Mesenchymal stem cell (in vitro differentiated cells and primary cell): ENCODE results near the gene OR10AD1.

ENCODE experiments used
- DNase-seq: peaks from one replicate; pipeline ENCODE4 v3.0.0-alpha.2; 2013
- H2AFZ ChIP-seq: one replicate; pipeline ENCODE4 v1.6.1; 2013; ENCODE audit warnings: low read depth, mild to moderate bottlenecking, control low read depth, inconsistent platforms, low read length, moderate library complexity
- H2AK5ac ChIP-seq: 2 replicates; pipeline ENCODE4 v1.6.1; 2013; ENCODE audit warnings: low read length, moderate library complexity, mild to moderate bottlenecking, inconsistent platforms; ENCODE audit not compliant: severe bottlenecking
- H2BK120ac ChIP-seq: one replicate; pipeline ENCODE4 v1.6.1; 2013; ENCODE audit warnings: low read depth, mild to moderate bottlenecking, inconsistent platforms, low read length, moderate library complexity
- H2BK12ac ChIP-seq, 2 experiments: one replicate each; pipeline ENCODE4 v1.6.1; 2013; ENCODE audit warnings: inconsistent platforms in 2 of 2, low read length in 2 of 2, mild to moderate bottlenecking in 2 of 2, moderate library complexity in 2 of 2, control low read depth in 1 of 2
- H2BK15ac ChIP-seq: one replicate; pipeline ENCODE4 v1.6.1; 2013; ENCODE audit warnings: mild to moderate bottlenecking, low read depth, inconsistent platforms; ENCODE audit not compliant: poor library complexity, severe bottlenecking
- H2BK5ac ChIP-seq: 2 replicates; pipeline ENCODE4 v1.6.1; 2013; ENCODE audit warnings: low read depth, mild to moderate bottlenecking, low read length, control low read depth, inconsistent platforms; ENCODE audit not compliant: poor library complexity, severe bottlenecking
- H3K14ac ChIP-seq, 2 experiments: one replicate each; pipeline ENCODE4 v1.6.1; 2013; ENCODE audit warnings: inconsistent platforms in 2 of 2, low read length in 2 of 2, control low read depth in 1 of 2, mild to moderate bottlenecking in 1 of 2, moderate library complexity in 1 of 2
- H3K18ac ChIP-seq, 2 experiments: one replicate each; pipeline ENCODE4 v1.6.1; 2013; ENCODE audit warnings: inconsistent platforms in 2 of 2, low read length in 2 of 2, control low read depth in 1 of 2, low read depth in 1 of 2, mild to moderate bottlenecking in 1 of 2
- H3K23ac ChIP-seq, 2 experiments: one replicate each; pipeline ENCODE4 v1.6.1; 2013; ENCODE audit warnings: inconsistent platforms in 2 of 2, low read length in 2 of 2, mild to moderate bottlenecking in 2 of 2, moderate library complexity in 2 of 2, control low read depth in 1 of 2
- H3K27ac ChIP-seq: 2 replicates; pipeline ENCODE4 v1.5.1; 2013; ENCODE audit warnings: mild to moderate bottlenecking, moderate library complexity, low read length, control low read depth, inconsistent platforms; ENCODE audit not compliant: poor library complexity, severe bottlenecking
- H3K27me3 ChIP-seq, 2 experiments: 2 replicates each; pipeline versions ENCODE4 v1.6.1 to v1.7.0; 2013; ENCODE audit warnings: low read length in 2 of 2, mild to moderate bottlenecking in 2 of 2, moderate library complexity in 2 of 2, control low read depth in 1 of 2, inconsistent platforms in 1 of 2; ENCODE audit not compliant: control insufficient read depth in 1 of 2, insufficient read depth in 1 of 2
- H3K36me3 ChIP-seq, 2 experiments: 2 replicates each; pipeline versions ENCODE4 v1.6.1 to v1.7.0; 2013; ENCODE audit warnings: low read length in 2 of 2, control low read depth in 1 of 2, inconsistent platforms in 1 of 2, low read depth in 1 of 2, mild to moderate bottlenecking in 1 of 2; ENCODE audit not compliant: insufficient read depth in 2 of 2, control insufficient read depth in 1 of 2
- H3K4ac ChIP-seq, 2 experiments: one replicate each; pipeline ENCODE4 v1.6.1; 2013; ENCODE audit warnings: inconsistent platforms in 2 of 2, low read length in 2 of 2, mild to moderate bottlenecking in 2 of 2, moderate library complexity in 2 of 2, control low read depth in 1 of 2, low read depth in 1 of 2
- H3K4me1 ChIP-seq: 2 replicates; pipeline ENCODE4 v1.6.1; 2013; ENCODE audit warnings: low read depth, low read length, control low read depth; ENCODE audit not compliant: control insufficient read depth, insufficient read depth
- H3K4me2 ChIP-seq: 2 replicates; pipeline ENCODE4 v1.6.1; 2013; ENCODE audit warnings: low read length, mild to moderate bottlenecking, inconsistent platforms; ENCODE audit not compliant: poor library complexity, severe bottlenecking
- H3K4me3 ChIP-seq, 2 experiments: 2 replicates each; pipeline versions ENCODE4 v1.5.1 to v1.7.0; 2013; ENCODE audit warnings: low read length in 2 of 2, mild to moderate bottlenecking in 2 of 2, control low read depth in 1 of 2, low read depth in 1 of 2; ENCODE audit not compliant: insufficient read depth in 1 of 2
- H3K79me1 ChIP-seq: replicated peaks from 2 replicates; pipeline ENCODE4 v1.6.1; 2013; ENCODE audit warnings: mild to moderate bottlenecking, control low read depth, low read length, inconsistent platforms; ENCODE audit not compliant: poor library complexity, severe bottlenecking
- H3K9ac ChIP-seq: 2 replicates; pipeline ENCODE4 v1.7.0; 2013; ENCODE audit warnings: mild to moderate bottlenecking, low read length, moderate library complexity
- H3K9me3 ChIP-seq: 2 replicates; pipeline ENCODE4 v1.7.0; 2013; ENCODE audit warnings: mild to moderate bottlenecking, low read length; ENCODE audit not compliant: control insufficient read depth
- H4K8ac ChIP-seq: one replicate; pipeline ENCODE4 v1.6.1; 2013; ENCODE audit warnings: inconsistent platforms, mild to moderate bottlenecking, low read length, moderate library complexity
- H4K91ac ChIP-seq: one replicate; pipeline ENCODE4 v1.6.1; 2013; ENCODE audit warnings: mild to moderate bottlenecking, low read length, inconsistent platforms
- WGBS: methylation state at CpG from one replicate; pipeline ENCODE4 v1.1.7; 2013; ENCODE audit warnings: mixed read lengths; 5-methylcytosine and 5-hydroxymethylcytosine counted together

Gene OR10AD1

GRCh38 chr12:48160807-48161206 is 42.3 kb downstream of the OR10AD1 start:
- no peak for DNase-seq
- Histone ChIP-seq H3K14ac (no peak overlapping the region), H3K4me1 (peaks cover 4% of the 10 kb centered on the region), H2BK5ac (no peak overlapping the region), H3K18ac (no peak overlapping the region), H3K36me3 (peaks cover 0 to 2% of the 10 kb centered on the region in 2 experiments), H3K4ac (no peak overlapping the region), H4K8ac (no peak overlapping the region), H3K4me2 (no peak overlapping the region), H3K27me3 (peaks cover 5 to 18% of the 10 kb centered on the region in 2 experiments), H2BK12ac (no peak overlapping the region), H4K91ac (no peak overlapping the region), H3K9ac (no peak overlapping the region), H2AFZ (no peak overlapping the region), H2BK15ac (no peak overlapping the region), H3K27ac (no peak overlapping the region), H3K4me3 (no peak overlapping the region), H3K79me1 (peaks cover 5% of the 10 kb centered on the region), H3K9me3 (no peaks in the 10 kb centered on the region), H3K23ac (no peak overlapping the region), H2AK5ac (no peak overlapping the region), H2BK120ac (no peak overlapping the region)
- WGBS = no CpG with 5 or more reads among the region's 2 CpGs

GRCh38 chr12:48160046-48160445 is 43.0 kb downstream of the OR10AD1 start:
- Histone ChIP-seq H3K4ac (no peak overlapping the region), H3K27ac (no peak overlapping the region), H3K9me3 (no peaks in the 10 kb centered on the region), H2AFZ (no peak overlapping the region), H3K23ac (no peak overlapping the region), H3K4me3 (no peak overlapping the region), H3K14ac (no peak overlapping the region), H3K4me1 (peaks cover 4% of the 10 kb centered on the region), H2BK12ac (no peak overlapping the region), H3K36me3 (peaks cover 0 to 2% of the 10 kb centered on the region in 2 experiments), H3K9ac (no peak overlapping the region), H3K18ac (no peak overlapping the region), H4K8ac (no peak overlapping the region), H3K79me1 (peaks cover 5% of the 10 kb centered on the region), H2AK5ac (no peak overlapping the region), H3K4me2 (no peak overlapping the region), H4K91ac (no peak overlapping the region), H2BK5ac (no peak overlapping the region), H2BK120ac (no peak overlapping the region), H3K27me3 (peaks cover 0 to 18% of the 10 kb centered on the region in 2 experiments), H2BK15ac (no peak overlapping the region)
- WGBS = 95% methylated on average over 5 of the region's 5 CpGs
- DNase-seq = no peak

- peaks cover 2 to 9% of the 10 kb centered on the region in 2 experiments for H3K36me3 ChIP-seq
- H3K14ac ChIP-seq = no peak overlapping the region
- H3K18ac ChIP-seq = peak overlapping the region; percentile 79 to 98
- peak overlapping the region; percentile 99 for H4K8ac ChIP-seq
- peak overlapping the region; percentile 66 for H2AK5ac ChIP-seq
- no peak for DNase-seq
- H3K23ac ChIP-seq = no peak overlapping the region
- H2BK15ac ChIP-seq = no peak overlapping the region
- H3K4ac ChIP-seq = peak overlapping the region in 1 of 2 experiments; percentile 44
- H3K79me1 ChIP-seq = peaks cover 6% of the 10 kb centered on the region
- no peak overlapping the region for H2BK12ac ChIP-seq
- peaks cover 0 to 13% of the 10 kb centered on the region in 2 experiments for H3K27me3 ChIP-seq
- peak overlapping the region; percentile 39 to 99 for H3K4me3 ChIP-seq
- peak overlapping the region; percentile 71 for H3K4me2 ChIP-seq
- H3K27ac ChIP-seq = peak overlapping the region; percentile 54
- peaks cover 4% of the 10 kb centered on the region for H3K4me1 ChIP-seq
- H2AFZ ChIP-seq = peak overlapping the region; percentile 85
- peak overlapping the region; percentile 66 for H2BK5ac ChIP-seq
- H4K91ac ChIP-seq = peak overlapping the region; percentile 86
- H3K9me3 ChIP-seq = no peaks in the 10 kb centered on the region
- 75% methylated on average over 1 of the region's 3 CpGs for WGBS
- peak overlapping the region; percentile 61 for H2BK120ac ChIP-seq
- peak overlapping the region; percentile 94 for H3K9ac ChIP-seq
These were observed 45.2 kb downstream of the OR10AD1 start for GRCh38 chr12:48157889-48158370.

- peak within 1 kb of the TSS; percentile 66 for H2AK5ac ChIP-seq
- peak within 1 kb of the TSS; percentile 94 for H3K9ac ChIP-seq
- H3K18ac ChIP-seq = peak within 1 kb of the TSS; percentile 79 to 98
- H3K27me3 ChIP-seq = peaks cover 0 to 13% of the 10 kb centered on the region in 2 experiments
- H4K91ac ChIP-seq = peak within 1 kb of the TSS; percentile 92
- peak within 1 kb of the TSS; percentile 80 for H2BK15ac ChIP-seq
- peak within 1 kb of the TSS; percentile 79 to 97 for H3K4ac ChIP-seq
- H2AFZ ChIP-seq = peak within 1 kb of the TSS; percentile 85
- peak within 1 kb of the TSS; percentile 99 to 100 for H3K4me3 ChIP-seq
- H3K4me2 ChIP-seq = peak within 1 kb of the TSS; percentile 95
- peak within 1 kb of the TSS; percentile 61 for H2BK120ac ChIP-seq
- H3K79me1 ChIP-seq = peaks cover 6% of the 10 kb centered on the region
- H2BK12ac ChIP-seq = no peak within 1 kb of the TSS
- peak within 1 kb of the TSS in 1 of 2 experiments; percentile 70 for H3K14ac ChIP-seq
- H3K9me3 ChIP-seq = no peaks in the 10 kb centered on the region
- peak; percentile 98 for DNase-seq
- H4K8ac ChIP-seq = peak within 1 kb of the TSS; percentile 99
- peaks cover 2 to 15% of the 10 kb centered on the region in 2 experiments for H3K36me3 ChIP-seq
- peak within 1 kb of the TSS; percentile 66 for H2BK5ac ChIP-seq
- H3K4me1 ChIP-seq = peaks cover 4% of the 10 kb centered on the region
- WGBS = under 1% methylated on average over 55 of the region's 56 CpGs
- peak within 1 kb of the TSS; percentile 54 for H3K27ac ChIP-seq
- H3K23ac ChIP-seq = peak within 1 kb of the TSS in 1 of 2 experiments; percentile 50
These were observed 45.8 kb downstream of the OR10AD1 start, which contains the start of gene ASB8 for GRCh38 chr12:48157018-48157888. ASB8 (minus strand) TSS chr12:48157515; CDS start chr12:48153496, 4,019 bp downstream.
